Left kidney (tissue), 8 donors: ENCODE results near the gene HLA-G. TPM values are rescaled to one million over a fixed set of nuclear protein-coding genes. Genes with fewer than 3 reads are reported as not detected.
"Not testable (repeated sequence)": the region's sequence is repeated elsewhere in the genome, so short reads cannot be mapped to it uniquely, and the experiment has no call there.

Source experiments
- DNase-seq: peaks from one replicate; pipeline ENCODE4 v3.0.0-alpha.2; 2013
- long read RNA-seq, 8 donors: transcript quantifications; one replicate each; lab custom pipeline, GENCODE V29; 2026
- polyA plus RNA-seq: library from polyadenylated mRNA; unstranded; fragments of 120-200 nt; gene quantifications from one replicate; pipeline ENCODE4 v1.2.1, GENCODE V29; 2013; ENCODE audit not compliant: insufficient read length

HLA-G gene
- polyA plus RNA-seq, result 6.9 TPM
- long read RNA-seq, donor 1, result 0 reads
- long read RNA-seq, donor 2, result 0 reads
- long read RNA-seq, donor 3, partial matches to known transcripts, result 0 of 1 reads
- long read RNA-seq, donor 3, other reads (novel, unspliced or antisense), result 0 of 1 reads
- long read RNA-seq, donor 4, result 0 reads
- long read RNA-seq, donor 5, result 0 reads
- long read RNA-seq, donor 6, result 0 reads
- long read RNA-seq, donor 7, result 0 reads
- long read RNA-seq, donor 8, result 0 reads

DNA sequence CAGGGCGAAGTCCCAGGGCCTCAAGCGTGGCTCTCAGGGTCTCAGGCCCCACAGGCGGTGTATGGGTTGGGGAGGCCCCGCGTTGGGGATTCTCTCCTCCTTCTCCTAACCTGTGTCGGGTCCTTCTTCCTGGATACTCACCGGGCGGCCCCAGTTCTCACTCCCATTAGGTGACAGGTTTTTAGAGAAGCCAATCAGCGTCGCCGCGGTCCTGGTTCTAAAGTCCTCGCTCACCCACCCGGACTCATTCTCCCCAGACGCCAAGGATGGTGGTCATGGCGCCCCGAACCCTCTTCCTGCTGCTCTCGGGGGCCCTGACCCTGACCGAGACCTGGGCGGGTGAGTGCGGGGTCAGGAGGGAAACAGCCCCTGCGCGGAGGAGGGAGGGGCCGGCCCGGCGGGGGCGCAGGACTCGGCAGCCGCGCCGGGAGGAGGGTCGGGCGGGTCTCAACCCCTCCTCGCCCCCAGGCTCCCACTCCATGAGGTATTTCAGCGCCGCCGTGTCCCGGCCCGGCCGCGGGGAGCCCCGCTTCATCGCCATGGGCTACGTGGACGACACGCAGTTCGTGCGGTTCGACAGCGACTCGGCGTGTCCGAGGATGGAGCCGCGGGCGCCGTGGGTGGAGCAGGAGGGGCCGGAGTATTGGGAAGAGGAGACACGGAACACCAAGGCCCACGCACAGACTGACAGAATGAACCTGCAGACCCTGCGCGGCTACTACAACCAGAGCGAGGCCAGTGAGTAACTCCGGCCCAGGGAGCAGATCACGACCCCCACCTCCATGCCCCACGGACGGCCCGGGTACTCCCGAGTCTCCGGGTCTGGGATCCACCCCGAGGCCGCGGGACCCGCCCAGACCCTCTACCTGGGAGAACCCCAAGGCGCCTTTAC is at the start of gene HLA-G:
Gene HLA-G (plus strand): TSS at position 247 of the 892 bp plus-strand sequence. CDS start 20 bp downstream, at position 267.
- DNase-seq, result no peak

GRCh38 chr6:29780019-29780698 is 47.5 kb upstream of the HLA-G start:
- DNase-seq, result not testable (repeated sequence)

DNA sequence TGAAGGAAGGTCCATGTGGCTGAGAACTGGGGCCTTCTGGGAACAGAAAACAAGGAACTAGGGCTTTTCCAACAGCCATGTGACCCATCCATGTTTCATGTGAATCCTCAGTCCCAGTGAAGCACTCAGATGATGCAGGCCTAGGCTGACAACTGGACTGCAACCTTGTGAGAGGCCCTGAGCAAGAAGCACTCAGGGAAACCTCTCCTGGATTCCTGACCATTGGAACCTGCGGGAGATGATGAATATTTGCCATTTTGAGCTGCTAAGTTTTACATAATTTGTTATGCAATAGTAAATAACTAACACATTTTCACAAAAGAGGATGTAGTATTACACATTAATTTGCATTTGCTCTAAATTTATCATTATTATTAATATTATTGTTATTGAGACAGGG is 38.4 kb upstream of the HLA-G start:
- no peak for DNase-seq

DNA sequence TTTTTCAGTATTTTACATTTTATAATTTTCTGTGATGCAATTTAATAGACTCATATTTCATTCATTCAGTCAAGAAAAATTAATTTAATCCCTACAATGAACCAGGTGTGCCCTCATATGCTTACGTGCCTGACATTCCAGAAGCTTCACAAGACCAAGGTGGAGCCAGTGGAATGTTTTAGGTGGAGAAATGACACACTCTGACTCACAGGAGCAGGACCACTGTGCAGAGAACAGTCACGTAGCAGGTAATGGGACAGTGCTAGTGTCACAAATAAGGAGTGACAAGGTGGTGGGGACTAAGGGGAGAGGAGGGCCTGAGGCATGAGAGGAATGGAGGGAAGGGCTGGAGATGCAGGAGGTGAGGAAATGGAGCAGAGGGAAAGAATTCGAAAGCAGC is 37.0 kb upstream of the HLA-G start:
- DNase-seq, result no peak

DNA sequence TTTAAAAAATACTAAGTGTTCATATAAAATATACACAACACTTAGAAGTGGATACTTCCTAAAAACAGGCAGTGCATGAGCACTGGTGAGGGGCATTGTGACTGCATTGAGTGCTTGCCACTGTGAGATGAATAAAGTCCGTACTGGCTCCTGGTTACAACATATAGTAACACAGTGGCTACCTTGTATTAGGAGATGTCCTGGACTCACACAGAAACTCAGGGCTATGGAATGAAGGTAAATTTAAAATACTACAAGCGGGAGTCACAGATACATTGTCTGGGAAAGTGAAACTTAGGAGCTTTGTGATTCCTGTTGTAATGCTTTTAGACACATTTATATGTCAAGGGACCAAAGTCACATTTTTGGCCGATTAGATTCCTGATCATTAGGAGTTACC is 36.5 kb upstream of the HLA-G start:
- no peak for DNase-seq

GRCh38 chr6:29791786-29792122 is 35.9 kb upstream of the HLA-G start:
- DNase-seq, result no peak

- DNase-seq, result no peak
These were observed 35.2 kb upstream of the HLA-G start for GRCh38 chr6:29792123-29793035.

- no peak for DNase-seq
These were observed 34.6 kb upstream of the HLA-G start for GRCh38 chr6:29793036-29793356.

DNA sequence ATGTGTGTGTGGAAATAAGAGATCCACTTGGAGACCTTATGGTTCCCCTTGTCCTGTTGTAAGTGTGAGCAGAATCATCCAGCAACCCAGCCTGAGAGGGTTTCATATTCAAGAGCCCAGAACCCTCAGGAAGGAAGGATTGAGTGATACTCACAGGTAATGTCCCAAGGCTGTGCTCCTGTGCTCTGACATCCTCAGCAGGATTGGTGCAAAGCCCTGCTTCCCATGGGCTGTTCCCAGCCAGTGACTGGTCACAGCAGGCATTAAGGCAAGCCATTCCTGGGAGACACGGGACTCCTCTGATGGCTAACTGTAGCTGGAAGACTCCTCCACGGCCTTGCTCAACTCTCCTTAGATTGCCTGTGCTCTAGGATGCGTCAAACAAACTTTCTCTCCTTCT is 33.8 kb upstream of the HLA-G start:
- no peak for DNase-seq

DNA sequence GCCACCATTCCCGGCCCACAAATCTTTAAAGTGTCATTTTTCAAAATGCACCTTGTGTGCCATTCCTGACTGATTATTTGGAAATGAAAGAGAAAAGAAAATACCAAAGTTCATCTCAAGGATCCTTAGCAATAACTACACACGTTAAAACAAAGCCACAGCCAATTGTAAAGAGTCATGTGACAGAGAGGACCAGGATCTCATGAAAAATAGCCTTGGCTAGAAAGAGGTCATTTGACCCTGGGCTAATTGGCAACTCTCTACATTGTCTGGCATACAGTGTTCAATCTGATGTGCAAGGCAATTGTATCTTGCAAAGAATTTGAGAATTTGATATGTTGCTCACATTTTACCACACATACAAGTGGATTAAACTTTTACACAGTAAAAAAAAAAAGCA is 31.6 kb upstream of the HLA-G start:
- no peak for DNase-seq

- no peak for DNase-seq
These were observed 30.5 kb upstream of the HLA-G start for GRCh38 chr6:29797135-29797534.

GRCh38 chr6:29797966-29798365 is 29.7 kb upstream of the HLA-G start:
- no peak for DNase-seq

- no peak for DNase-seq
These were observed 27.4 kb upstream of the HLA-G start for GRCh38 chr6:29800254-29800653.

GRCh38 chr6:29806387-29806786 is 21.2 kb upstream of the HLA-G start:
- DNase-seq, result no peak

GRCh38 chr6:29809249-29809648 is 18.4 kb upstream of the HLA-G start:
- DNase-seq, result no peak

- DNase-seq, result no peak
These were observed 17.3 kb upstream of the HLA-G start for GRCh38 chr6:29810371-29810770.

GRCh38 chr6:29811377-29811776 is 16.2 kb upstream of the HLA-G start:
- DNase-seq, result no peak

GRCh38 chr6:29813066-29813465 is 14.6 kb upstream of the HLA-G start:
- DNase-seq, result no peak

DNA sequence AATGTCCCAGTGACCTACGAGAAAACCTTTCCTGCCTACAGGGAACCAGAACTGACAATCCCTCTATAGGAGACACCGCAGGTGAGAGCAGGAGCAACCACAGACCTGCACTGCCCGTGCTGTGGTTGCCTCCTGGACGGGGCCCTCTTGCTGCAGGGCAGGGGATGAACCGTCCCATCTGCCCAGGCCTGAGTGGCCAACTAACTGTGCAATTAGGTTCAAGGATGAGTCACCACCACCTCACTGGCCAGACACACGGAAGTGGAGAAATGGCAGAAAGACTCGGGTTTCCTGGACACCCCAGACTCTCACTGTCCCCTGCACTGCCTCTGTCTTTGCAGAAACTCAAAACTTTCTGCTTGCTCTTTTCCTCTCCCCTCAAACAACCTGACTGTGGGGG is 13.8 kb upstream of the HLA-G start:
- no peak for DNase-seq

DNA sequence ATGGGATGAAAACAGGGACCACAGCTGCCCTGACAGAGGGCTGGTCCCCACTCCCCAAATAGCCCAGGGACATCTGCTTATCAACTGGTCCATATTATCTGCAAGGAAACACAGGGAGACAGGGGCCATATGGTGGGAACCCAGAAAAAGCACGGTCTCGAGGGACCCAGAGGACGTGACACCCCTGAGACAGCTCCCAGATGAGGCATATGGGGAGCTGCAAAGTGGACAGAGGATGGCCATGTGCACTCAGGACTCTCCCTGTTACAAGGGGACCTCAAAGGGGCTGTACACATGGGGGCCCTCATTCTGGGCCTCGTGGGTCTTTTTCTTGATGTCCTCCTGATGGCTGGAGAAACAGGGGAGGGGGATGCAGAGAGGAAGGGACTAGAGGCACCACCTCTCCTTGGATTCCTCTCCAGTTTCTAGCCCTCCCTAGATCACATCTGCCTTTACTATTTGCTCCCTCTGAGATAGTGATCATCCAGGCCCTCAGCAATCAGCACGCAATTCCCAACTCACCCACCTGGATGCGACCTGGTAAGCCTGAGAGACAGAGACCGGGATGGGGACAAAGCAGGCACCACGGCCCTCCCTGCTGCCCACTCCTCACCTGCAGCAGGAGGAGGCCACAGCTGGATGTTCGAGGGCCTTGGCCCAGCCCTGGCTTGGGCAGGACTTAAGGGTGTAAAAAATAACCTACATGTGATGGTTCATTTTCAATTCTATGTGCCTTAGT is 13.1 kb upstream of the HLA-G start:
- no peak for DNase-seq

- DNase-seq, result no peak
These were observed 12.4 kb upstream of the HLA-G start for GRCh38 chr6:29815118-29815750.
